HepG2 (cell line): ENCODE results near the gene NFATC3. TPM values are rescaled to one million over a fixed set of nuclear protein-coding genes. Genes with fewer than 3 reads are reported as not detected.
A peak's percentile ranks its signal among the peaks of the same experiment; 100 is the strongest.

Experiments used
- ADNP ChIP-seq: sonication (generic); formaldehyde crosslinking; IDR thresholded peaks from 2 replicates; pipeline ENCODE4 v1.4.0; 2020; ENCODE audit warnings: missing genetic modification reagents
- CREB1 ChIP-seq, 2 experiments: fragments of 450-650 bp in 1 of 2; IDR thresholded peaks; 2 replicates each; pipeline ENCODE4 v1.6.1; 2016 to 2017; ENCODE audit warnings: control low read depth in 1 of 2, mild to moderate bottlenecking in 1 of 2, missing compliant biosample characterization in 1 of 2, missing genetic modification characterization in 1 of 2
- GABPA ChIP-seq, 2 experiments: IDR thresholded peaks; 2 replicates each; pipeline ENCODE4 v1.6.1; 2011 to 2016; ENCODE audit warnings: low read depth in 2 of 2, low read length in 1 of 2, missing biosample characterization in 1 of 2, missing genetic modification characterization in 1 of 2
- GATA4 ChIP-seq: sonication (generic); IDR thresholded peaks from 2 replicates; pipeline ENCODE4 v1.6.1; 2016; ENCODE audit warnings: antibody characterized with exemption, low read depth, borderline replicate concordance
- HES4 ChIP-seq: sonication (generic); formaldehyde crosslinking; IDR thresholded peaks from 2 replicates; pipeline ENCODE4 v1.9.0; 2021; ENCODE audit warnings: mild to moderate bottlenecking, missing genetic modification reagents, borderline replicate concordance
- MTF2 ChIP-seq: sonication (generic); formaldehyde crosslinking; IDR thresholded peaks from 2 replicates; pipeline ENCODE4 v1.5.0; 2020; ENCODE audit warnings: missing genetic modification reagents, borderline replicate concordance
- PHB2 ChIP-seq: fragments of 450-650 bp; IDR thresholded peaks from 2 replicates; pipeline ENCODE4 v1.6.1; 2018; ENCODE audit not compliant: partially characterized antibody
- POLR2AphosphoS5 ChIP-seq: IDR thresholded peaks from 2 replicates; pipeline ENCODE4 v1.6.1; 2012; ENCODE audit warnings: low read depth, low read length
- SNAI1 ChIP-seq: sonication (generic); formaldehyde crosslinking; IDR thresholded peaks from 2 replicates; pipeline ENCODE4 v1.5.0; 2020; ENCODE audit warnings: mild to moderate bottlenecking, missing genetic modification reagents, borderline replicate concordance
- SNAPC2 ChIP-seq: sonication (generic); formaldehyde crosslinking; IDR thresholded peaks from 2 replicates; pipeline ENCODE4 v1.8.1; 2022; ENCODE audit warnings: mild to moderate bottlenecking, missing genetic modification reagents
- TMF1 ChIP-seq: sonication (generic); formaldehyde crosslinking; IDR thresholded peaks from 2 replicates; pipeline ENCODE4 v1.8.1; 2022; ENCODE audit warnings: low read depth, missing genetic modification reagents
- ZNF10 ChIP-seq: sonication (generic); formaldehyde crosslinking; IDR thresholded peaks from 2 replicates; pipeline ENCODE4 v1.4.0; 2020; ENCODE audit warnings: mild to moderate bottlenecking, low read depth, missing genetic modification reagents, borderline replicate concordance
- ZNF335 ChIP-seq: sonication (generic); formaldehyde crosslinking; IDR thresholded peaks from 2 replicates; pipeline ENCODE4 v1.4.0; 2020; ENCODE audit warnings: missing genetic modification reagents
- ZNF652 ChIP-seq: IDR thresholded peaks from 2 replicates; pipeline ENCODE4 v1.6.1; 2016; ENCODE audit warnings: low read depth, borderline replicate concordance
- polyA plus RNA-seq, 8 experiments: library from polyadenylated mRNA; depleted of rRNA in 3 of 8; stranded (reverse) in 7 of 8; unstranded in 1 of 8; fragments of >200 nt; fragmentation: Illumina TruSeq in 4 of 8; extraction: Trizol in 4 of 8; gene quantifications; 2 replicates each; pipeline versions ENCODE4 v1.2.1 to v1.2.3, GENCODE V29; 2011 to 2016; ENCODE audit warnings: low read depth in 4 of 8, missing spikeins in 1 of 8, mixed read lengths in 1 of 8; ENCODE audit not compliant: insufficient read depth in 1 of 8
- total RNA-seq, 5 experiments: library from RNA; depleted of rRNA; stranded (reverse); fragments of >200 nt; fragmentation: Illumina TruSeq; extraction: Trizol; gene quantifications; 2 replicates each; pipeline ENCODE4 v1.2.3, GENCODE V29; 2016; ENCODE audit warnings: low read depth in 1 of 5
- TF ChIP-seq, protein P1 (sequence below): sonication (generic); formaldehyde crosslinking; IDR thresholded peaks from 2 replicates; pipeline ENCODE4 v1.5.0; 2020; ENCODE audit warnings: missing genetic modification reagents, mild to moderate bottlenecking, borderline replicate concordance
- TF ChIP-seq, protein P2 (sequence below): sonication (generic); formaldehyde crosslinking; IDR thresholded peaks from 2 replicates; pipeline ENCODE4 v1.4.0; 2020; ENCODE audit warnings: missing genetic modification reagents
- TF ChIP-seq, protein P3 (sequence below): fragments of 450-650 bp; IDR thresholded peaks from 2 replicates; pipeline ENCODE4 v1.6.1; 2016
- TF ChIP-seq, protein P4 (sequence below): sonication (generic); formaldehyde crosslinking; IDR thresholded peaks from 2 replicates; pipeline ENCODE4 v1.5.1; 2020; ENCODE audit warnings: missing genetic modification reagents, mild to moderate bottlenecking, borderline replicate concordance
- TF ChIP-seq, protein P5 (sequence below): sonication (generic); formaldehyde crosslinking; IDR thresholded peaks from 2 replicates; pipeline ENCODE4 v1.5.0; 2020; ENCODE audit warnings: missing genetic modification reagents

Gene NFATC3
- total and polyA plus RNA-seq, 2 of the 13 experiments (the other 11 are each of a cell fraction or from before 2014, with no cell fraction given) = 52.6 to 62.7 TPM

DNA sequence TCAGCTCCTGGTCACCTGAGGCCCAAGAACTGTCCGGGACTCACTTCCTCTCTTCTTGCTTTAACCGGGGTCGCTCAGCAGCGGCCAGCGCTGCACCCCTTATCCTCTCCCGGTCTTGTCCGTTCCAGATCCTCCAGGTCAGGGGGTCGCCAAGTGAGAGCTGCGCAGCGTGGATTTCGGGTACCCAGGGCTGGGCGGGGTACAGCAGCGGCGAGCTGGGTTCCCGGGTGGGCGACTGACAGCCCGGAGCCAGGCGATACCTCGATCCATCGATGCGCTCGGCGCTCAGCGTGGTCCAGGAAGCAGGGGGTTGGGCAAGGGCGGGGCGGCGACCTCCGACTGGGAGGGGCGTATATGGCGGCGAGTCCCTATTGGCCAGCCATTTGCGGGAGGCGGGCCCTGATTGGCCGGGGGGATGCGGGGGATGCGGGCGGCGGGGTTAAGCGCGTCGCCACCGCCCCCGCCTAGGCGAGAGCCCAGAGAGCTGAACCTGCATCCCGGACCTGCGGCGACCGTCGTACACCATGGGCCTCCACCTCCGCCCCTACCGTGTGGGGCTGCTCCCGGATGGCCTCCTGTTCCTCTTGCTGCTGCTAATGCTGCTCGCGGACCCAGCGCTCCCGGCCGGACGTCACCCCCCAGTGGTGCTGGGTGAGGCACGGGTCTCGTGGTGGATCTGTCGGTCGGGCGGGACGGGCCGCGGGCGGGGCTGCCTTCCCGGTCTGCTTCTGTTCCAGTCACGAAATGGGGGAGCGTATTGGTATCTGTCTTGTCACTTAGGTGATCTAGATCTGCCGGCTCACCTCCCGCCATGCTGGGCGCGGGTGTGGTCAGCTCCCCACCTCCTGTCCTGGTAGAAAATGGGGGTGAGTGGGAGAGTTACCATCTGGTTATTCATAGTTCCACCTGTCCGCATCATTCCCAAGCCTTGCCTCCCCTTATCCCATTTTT, 160.0 kb downstream of the NFATC3 start, which contains the start of gene PLA2G15 (continued):
- TF ChIP-seq PHB2 (no peak), HES4 (CRISPR knock-in tag) (no peak; the same call in 1 of the 2 replicates), ADNP (CRISPR knock-in tag) (no peak), GATA4 (no peak), POLR2AphosphoS5 (no peak; the same call in 1 of the 2 replicates), SNAI1 (CRISPR knock-in tag) (peak; percentile 95), SNAPC2 (no peak), CREB1 (IDR thresholded peaks at IDR 0.05) (peak; percentile 76), CREB1 (CRISPR knock-in tag; IDR thresholded peaks at IDR 0.05) (no peak), MTF2 (CRISPR knock-in tag) (no peak), ZNF10 (CRISPR knock-in tag) (no peak), ZNF335 (CRISPR knock-in tag) (peak; percentile 73), TMF1 (CRISPR knock-in tag) (0 out of 2 replicates have a peak, but pooled peaks have one; percentile 11), GABPA (IDR thresholded peaks at IDR 0.05; ENCODE audit: low read depth, low read length) (no peak), GABPA (CRISPR knock-in tag; IDR thresholded peaks at IDR 0.05; ENCODE audit: low read depth) (peak; percentile 82), ZNF652 (CRISPR knock-in tag) (0 out of 2 replicates have a peak, but pooled peaks have one; percentile 8)
- TF ChIP-seq, protein P1, sequence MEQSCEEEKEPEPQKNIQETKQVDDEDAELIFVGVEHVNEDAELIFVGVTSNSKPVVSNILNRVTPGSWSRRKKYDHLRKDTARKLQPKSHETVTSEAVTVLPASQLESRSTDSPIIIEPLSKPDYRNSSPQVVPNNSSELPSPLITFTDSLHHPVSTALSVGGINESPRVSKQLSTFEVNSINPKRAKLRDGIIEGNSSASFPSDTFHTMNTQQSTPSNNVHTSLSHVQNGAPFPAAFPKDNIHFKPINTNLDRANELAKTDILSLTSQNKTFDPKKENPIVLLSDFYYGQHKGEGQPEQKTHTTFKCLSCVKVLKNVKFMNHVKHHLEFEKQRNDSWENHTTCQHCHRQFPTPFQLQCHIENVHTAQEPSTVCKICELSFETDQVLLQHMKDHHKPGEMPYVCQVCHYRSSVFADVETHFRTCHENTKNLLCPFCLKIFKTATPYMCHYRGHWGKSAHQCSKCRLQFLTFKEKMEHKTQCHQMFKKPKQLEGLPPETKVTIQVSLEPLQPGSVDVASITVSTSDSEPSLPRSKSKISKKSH (CRISPR knock-in tag) = peak; percentile 70; the same call in 1 of the 2 replicates
- TF ChIP-seq, protein P2, sequence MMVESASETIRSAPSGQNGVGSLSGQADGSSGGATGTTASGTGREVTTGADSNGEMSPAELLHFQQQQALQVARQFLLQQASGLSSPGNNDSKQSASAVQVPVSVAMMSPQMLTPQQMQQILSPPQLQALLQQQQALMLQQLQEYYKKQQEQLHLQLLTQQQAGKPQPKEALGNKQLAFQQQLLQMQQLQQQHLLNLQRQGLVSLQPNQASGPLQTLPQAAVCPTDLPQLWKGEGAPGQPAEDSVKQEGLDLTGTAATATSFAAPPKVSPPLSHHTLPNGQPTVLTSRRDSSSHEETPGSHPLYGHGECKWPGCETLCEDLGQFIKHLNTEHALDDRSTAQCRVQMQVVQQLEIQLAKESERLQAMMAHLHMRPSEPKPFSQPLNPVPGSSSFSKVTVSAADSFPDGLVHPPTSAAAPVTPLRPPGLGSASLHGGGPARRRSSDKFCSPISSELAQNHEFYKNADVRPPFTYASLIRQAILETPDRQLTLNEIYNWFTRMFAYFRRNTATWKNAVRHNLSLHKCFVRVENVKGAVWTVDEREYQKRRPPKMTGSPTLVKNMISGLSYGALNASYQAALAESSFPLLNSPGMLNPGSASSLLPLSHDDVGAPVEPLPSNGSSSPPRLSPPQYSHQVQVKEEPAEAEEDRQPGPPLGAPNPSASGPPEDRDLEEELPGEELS (CRISPR knock-in tag) = peak; percentile 35; the same call in 1 of the 2 replicates
- TF ChIP-seq, protein P3, sequence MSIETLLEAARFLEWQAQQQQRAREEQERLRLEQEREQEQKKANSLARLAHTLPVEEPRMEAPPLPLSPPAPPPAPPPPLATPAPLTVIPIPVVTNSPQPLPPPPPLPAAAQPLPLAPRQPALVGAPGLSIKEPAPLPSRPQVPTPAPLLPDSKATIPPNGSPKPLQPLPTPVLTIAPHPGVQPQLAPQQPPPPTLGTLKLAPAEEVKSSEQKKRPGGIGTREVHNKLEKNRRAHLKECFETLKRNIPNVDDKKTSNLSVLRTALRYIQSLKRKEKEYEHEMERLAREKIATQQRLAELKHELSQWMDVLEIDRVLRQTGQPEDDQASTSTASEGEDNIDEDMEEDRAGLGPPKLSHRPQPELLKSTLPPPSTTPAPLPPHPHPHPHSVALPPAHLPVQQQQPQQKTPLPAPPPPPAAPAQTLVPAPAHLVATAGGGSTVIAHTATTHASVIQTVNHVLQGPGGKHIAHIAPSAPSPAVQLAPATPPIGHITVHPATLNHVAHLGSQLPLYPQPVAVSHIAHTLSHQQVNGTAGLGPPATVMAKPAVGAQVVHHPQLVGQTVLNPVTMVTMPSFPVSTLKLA = peak; percentile 46; the same call in 1 of the 2 replicates
- TF ChIP-seq, protein P4, sequence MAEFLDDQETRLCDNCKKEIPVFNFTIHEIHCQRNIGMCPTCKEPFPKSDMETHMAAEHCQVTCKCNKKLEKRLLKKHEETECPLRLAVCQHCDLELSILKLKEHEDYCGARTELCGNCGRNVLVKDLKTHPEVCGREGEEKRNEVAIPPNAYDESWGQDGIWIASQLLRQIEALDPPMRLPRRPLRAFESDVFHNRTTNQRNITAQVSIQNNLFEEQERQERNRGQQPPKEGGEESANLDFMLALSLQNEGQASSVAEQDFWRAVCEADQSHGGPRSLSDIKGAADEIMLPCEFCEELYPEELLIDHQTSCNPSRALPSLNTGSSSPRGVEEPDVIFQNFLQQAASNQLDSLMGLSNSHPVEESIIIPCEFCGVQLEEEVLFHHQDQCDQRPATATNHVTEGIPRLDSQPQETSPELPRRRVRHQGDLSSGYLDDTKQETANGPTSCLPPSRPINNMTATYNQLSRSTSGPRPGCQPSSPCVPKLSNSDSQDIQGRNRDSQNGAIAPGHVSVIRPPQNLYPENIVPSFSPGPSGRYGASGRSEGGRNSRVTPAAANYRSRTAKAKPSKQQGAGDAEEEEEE (CRISPR knock-in tag) = no peak
- TF ChIP-seq, protein P5, sequence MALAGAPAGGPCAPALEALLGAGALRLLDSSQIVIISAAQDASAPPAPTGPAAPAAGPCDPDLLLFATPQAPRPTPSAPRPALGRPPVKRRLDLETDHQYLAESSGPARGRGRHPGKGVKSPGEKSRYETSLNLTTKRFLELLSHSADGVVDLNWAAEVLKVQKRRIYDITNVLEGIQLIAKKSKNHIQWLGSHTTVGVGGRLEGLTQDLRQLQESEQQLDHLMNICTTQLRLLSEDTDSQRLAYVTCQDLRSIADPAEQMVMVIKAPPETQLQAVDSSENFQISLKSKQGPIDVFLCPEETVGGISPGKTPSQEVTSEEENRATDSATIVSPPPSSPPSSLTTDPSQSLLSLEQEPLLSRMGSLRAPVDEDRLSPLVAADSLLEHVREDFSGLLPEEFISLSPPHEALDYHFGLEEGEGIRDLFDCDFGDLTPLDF (CRISPR knock-in tag) = no peak; the same call in 1 of the 2 replicates
